ENCODE data around the gene LRP4.

GRCh38 chr11:46917109-46917761, 1.1 kb downstream of the LRP4 start:
- TF ChIP-seq POLR2AphosphoS5 (IDR thresholded peaks at IDR 0.05; ENCODE audit: low read depth, low read length) (no peak), POLR2A (IDR thresholded peaks at IDR 0.05; ENCODE audit: low read depth, low read length) (no peak), TAF1 (IDR thresholded peaks at IDR 0.05; ENCODE audit: low read depth, low read length) (no peak), SPI1 (IDR thresholded peaks at IDR 0.05; ENCODE audit: low read depth, low read length) (no peak), PAX5 (IDR thresholded peaks at IDR 0.05; ENCODE audit: insufficient read depth, low read length, severe bottlenecking) (no peak), POU2F2 (IDR thresholded peaks at IDR 0.05; ENCODE audit: low read depth, low read length) (no peak)
